Neural progenitor cell (in vitro differentiated cells): ENCODE measurements around the gene ZSCAN21. TPM values are rescaled to one million over a fixed set of nuclear protein-coding genes. Genes with fewer than 3 reads are reported as not detected.

Experiments used
- DNase-seq: peaks from one replicate; pipeline ENCODE4 v3.0.0-alpha.2; 2016; ENCODE audit warnings: low spot score
- H2AFZ ChIP-seq: fragments of 200-600 bp; sonication (generic); replicated peaks from 2 replicates; pipeline ENCODE4 v1.6.1; 2016; ENCODE audit warnings: antibody characterized with exemption
- H3F3A ChIP-seq: fragments of 200-600 bp; sonication (generic); 2 replicates; pipeline ENCODE4 v1.6.1; 2016; ENCODE audit warnings: antibody characterized with exemption, low read depth
- H3K27ac ChIP-seq: fragments of 200-600 bp; sonication (generic); 2 replicates; pipeline ENCODE4 v1.5.1; 2016; ENCODE audit warnings: mild to moderate bottlenecking
- H3K27me3 ChIP-seq: fragments of 200-600 bp; sonication (generic); 2 replicates; pipeline ENCODE4 v1.6.1; 2016; ENCODE audit warnings: mild to moderate bottlenecking, moderate library complexity
- H3K36me3 ChIP-seq: fragments of 200-600 bp; sonication (generic); 2 replicates; pipeline ENCODE4 v1.5.1; 2016
- H3K4me1 ChIP-seq: fragments of 200-600 bp; sonication (generic); 2 replicates; pipeline ENCODE4 v1.6.1; 2016; ENCODE audit warnings: mixed run types
- H3K4me2 ChIP-seq: fragments of 200-600 bp; sonication (generic); 2 replicates; pipeline ENCODE4 v1.6.1; 2016
- H3K4me3 ChIP-seq: fragments of 200-600 bp; sonication (generic); 2 replicates; pipeline ENCODE4 v1.5.1; 2016
- H3K79me2 ChIP-seq: fragments of 200-600 bp; sonication (generic); 2 replicates; pipeline ENCODE4 v1.6.1; 2016; ENCODE audit warnings: low read depth
- H3K9ac ChIP-seq: fragments of 200-600 bp; sonication (generic); 2 replicates; pipeline ENCODE4 v1.6.1; 2016
- H3K9me3 ChIP-seq: fragments of 200-600 bp; sonication (generic); 2 replicates; pipeline ENCODE4 v1.5.1; 2016; ENCODE audit warnings: low read depth
- H4K20me1 ChIP-seq: fragments of 200-600 bp; sonication (generic); 2 replicates; pipeline ENCODE4 v1.6.1; 2016; ENCODE audit warnings: low read depth
- H3K27ac Mint-ChIP-seq: 3 replicates; pipeline ENCODE4 v1.8.0; 2021; ENCODE audit warnings: mixed read lengths
- H3K27me3 Mint-ChIP-seq: 2 replicates; pipeline ENCODE4 v1.8.0; 2022; ENCODE audit warnings: low read depth, mild to moderate bottlenecking, inconsistent platforms, moderate library complexity, mixed read lengths; ENCODE audit not compliant: insufficient read depth
- H3K36me3 Mint-ChIP-seq: 3 replicates; pipeline ENCODE4 v1.8.0; 2021; ENCODE audit warnings: mixed read lengths
- H3K4me1 Mint-ChIP-seq: 3 replicates; pipeline ENCODE4 v1.8.0; 2021; ENCODE audit warnings: mixed read lengths
- H3K4me3 Mint-ChIP-seq: 3 replicates; pipeline ENCODE4 v1.8.0; 2021; ENCODE audit warnings: mild to moderate bottlenecking, moderate library complexity, mixed read lengths
- H3K9me3 Mint-ChIP-seq: 3 replicates; pipeline ENCODE4 v1.8.0; 2020; ENCODE audit warnings: mixed read lengths
- CTCF ChIP-seq: fragments of 200-600 bp; sonication (generic); IDR thresholded peaks from 2 replicates; pipeline ENCODE4 v1.5.1; 2017; ENCODE audit warnings: antibody characterized with exemption, mild to moderate bottlenecking
- EZH2 ChIP-seq: fragments of 200-600 bp; sonication (generic); IDR thresholded peaks from 2 replicates; pipeline ENCODE4 v1.6.1; 2017; ENCODE audit warnings: antibody characterized with exemption, mild to moderate bottlenecking, moderate library complexity
- EZH2phosphoT487 ChIP-seq: fragments of 200-600 bp; sonication (generic); IDR thresholded peaks from 2 replicates; pipeline ENCODE4 v1.6.1; 2017; ENCODE audit warnings: antibody characterized with exemption
- total RNA-seq: library from RNA; depleted of rRNA; stranded (reverse); fragments of >200 nt; gene quantifications from 2 replicates; pipeline ENCODE4 v1.2.3, GENCODE V29; 2015; ENCODE audit warnings: low replicate concordance

The ZSCAN21 gene
- total RNA-seq, 1 donor from 2014 or later, result 29.0 TPM

GRCh38 chr7:100095289-100095688, 45.7 kb downstream of the ZSCAN21 start:
- H3F3A ChIP-seq, result peaks cover 98% of the 10 kb centered on the region
- Mint-ChIP-seq H3K36me3 (peaks cover 67% of the 10 kb centered on the region), H3K27ac (no peak overlapping the region), H3K27me3 (peaks cover 21% of the 10 kb centered on the region), H3K4me3 (no peak overlapping the region), H3K4me1 (peaks cover 37% of the 10 kb centered on the region), H3K9me3 (no peaks in the 10 kb centered on the region)
- H4K20me1 ChIP-seq, result peaks cover 76% of the 10 kb centered on the region
- H3K9me3 ChIP-seq, result no peaks in the 10 kb centered on the region
- peaks cover 14% of the 10 kb centered on the region for H3K4me1 ChIP-seq
- DNase-seq, result no peak
- H3K36me3 ChIP-seq, result peaks cover 29% of the 10 kb centered on the region
- TF ChIP-seq EZH2phosphoT487 (no peak), CTCF (no peak), EZH2 (no peak)
- H3K27me3 ChIP-seq, result no peaks in the 10 kb centered on the region
- peak overlapping the region; percentile 21 for H3K27ac ChIP-seq
- H3K9ac ChIP-seq, result no peak overlapping the region
- H2AFZ ChIP-seq, result no peak overlapping the region
- peaks cover 57% of the 10 kb centered on the region for H3K79me2 ChIP-seq
- no peak overlapping the region for H3K4me2 ChIP-seq
- H3K4me3 ChIP-seq, result no peak overlapping the region

- peaks cover 61% of the 10 kb centered on the region for H3K79me2 ChIP-seq
- no peak overlapping the region for H3K9ac ChIP-seq
- H3K27me3 ChIP-seq, result no peaks in the 10 kb centered on the region
- peaks cover 23% of the 10 kb centered on the region for H3K27me3 Mint-ChIP-seq
- peak overlapping the region; percentile 50 for H3K4me3 Mint-ChIP-seq
- H3K4me1 ChIP-seq, result peaks cover 14% of the 10 kb centered on the region
- no peaks in the 10 kb centered on the region for H3K9me3 Mint-ChIP-seq
- TF ChIP-seq EZH2, result no peak
- TF ChIP-seq CTCF, result no peak
- TF ChIP-seq EZH2phosphoT487, result no peak
- peaks cover 64% of the 10 kb centered on the region for H3K36me3 Mint-ChIP-seq
- H3K9me3 ChIP-seq, result no peaks in the 10 kb centered on the region
- peaks cover 76% of the 10 kb centered on the region for H4K20me1 ChIP-seq
- peaks cover 32% of the 10 kb centered on the region for H3K4me1 Mint-ChIP-seq
- H3K27ac ChIP-seq, result peak overlapping the region; percentile 21
- H3K4me2 ChIP-seq, result no peak overlapping the region
- no peak overlapping the region for H3K27ac Mint-ChIP-seq
- peaks cover 29% of the 10 kb centered on the region for H3K36me3 ChIP-seq
- peaks cover 96% of the 10 kb centered on the region for H3F3A ChIP-seq
- H2AFZ ChIP-seq, result no peak overlapping the region
- DNase-seq, result no peak
- no peak overlapping the region for H3K4me3 ChIP-seq
Measured at GRCh38 chr7:100095704-100096103, 46.1 kb downstream of the ZSCAN21 start.

GRCh38 chr7:100098913-100099312, 49.3 kb downstream of the ZSCAN21 start:
- Histone ChIP-seq H3K4me1 (peaks cover 14% of the 10 kb centered on the region), H3K4me3 (peak overlapping the region; percentile 94), H3K4me2 (peak overlapping the region; percentile 100), H3K36me3 (peaks cover 29% of the 10 kb centered on the region), H3K9me3 (no peaks in the 10 kb centered on the region), H3K9ac (peak overlapping the region; percentile 99), H3K27me3 (no peaks in the 10 kb centered on the region), H3F3A (peaks cover 83% of the 10 kb centered on the region), H3K27ac (peak overlapping the region; percentile 98), H4K20me1 (peaks cover 63% of the 10 kb centered on the region), H2AFZ (no peak overlapping the region), H3K79me2 (peaks cover 76% of the 10 kb centered on the region)
- H3K27ac Mint-ChIP-seq, result peak overlapping the region; percentile 38
- TF ChIP-seq EZH2 (no peak), CTCF (no peak), EZH2phosphoT487 (no peak)
- H3K27me3 Mint-ChIP-seq, result peaks cover 30% of the 10 kb centered on the region
- H3K4me1 Mint-ChIP-seq, result peaks cover 40% of the 10 kb centered on the region
- H3K36me3 Mint-ChIP-seq, result peaks cover 50% of the 10 kb centered on the region
- no peaks in the 10 kb centered on the region for H3K9me3 Mint-ChIP-seq
- H3K4me3 Mint-ChIP-seq, result peak overlapping the region; percentile 95
- DNase-seq, result no peak
